Parathyroid adenoma (tissue), 2 donors: ENCODE results near the gene EPS8L2.
A peak's percentile ranks its signal among the peaks of the same experiment; 100 is the strongest.

Source experiments
- H2AFZ ChIP-seq: fragments of 300-600 bp; sonication (generic); one replicate; pipeline ENCODE4 v1.7.0; 2017; ENCODE audit warnings: antibody characterized with exemption, mild to moderate bottlenecking
- H3K27ac ChIP-seq: fragments of 300-600 bp; sonication (generic); one replicate; pipeline ENCODE4 v1.7.0; 2017
- H3K27me3 ChIP-seq: fragments of 300-600 bp; sonication (generic); one replicate; pipeline ENCODE4 v1.7.0; 2017; ENCODE audit warnings: low read length; ENCODE audit not compliant: control insufficient read depth, insufficient read depth
- H3K36me3 ChIP-seq: fragments of 300-600 bp; sonication (generic); one replicate; pipeline ENCODE4 v1.7.0; 2017; ENCODE audit warnings: low read length; ENCODE audit not compliant: control insufficient read depth, insufficient read depth
- H3K4me1 ChIP-seq: fragments of 300-600 bp; sonication (generic); one replicate; pipeline ENCODE4 v1.7.0; 2017; ENCODE audit warnings: control low read depth
- H3K4me2 ChIP-seq: fragments of 300-600 bp; sonication (generic); one replicate; pipeline ENCODE4 v1.7.0; 2017; ENCODE audit warnings: low read length
- H3K4me3 ChIP-seq: fragments of 300-600 bp; sonication (generic); one replicate; pipeline ENCODE4 v1.7.0; 2017; ENCODE audit warnings: low read depth, low read length
- H3K79me2 ChIP-seq: fragments of 300-600 bp; sonication (generic); one replicate; pipeline ENCODE4 v1.7.0; 2017; ENCODE audit warnings: control low read depth
- H3K9ac ChIP-seq: fragments of 300-600 bp; sonication (generic); one replicate; pipeline ENCODE4 v1.7.0; 2017; ENCODE audit warnings: mild to moderate bottlenecking
- H3K9me3 ChIP-seq: fragments of 300-600 bp; sonication (generic); one replicate; pipeline ENCODE4 v1.7.0; 2017; ENCODE audit warnings: low read length; ENCODE audit not compliant: control insufficient read depth
- TF ChIP-seq, protein P1 (sequence below): fragments of 300-600 bp; sonication (generic); IDR thresholded peaks from one replicate; pipeline ENCODE4 v1.7.0; 2017; ENCODE audit warnings: antibody characterized with exemption, mild to moderate bottlenecking
- donor health status: primary hyperparathyroidism.

EPS8L2 gene

DNA sequence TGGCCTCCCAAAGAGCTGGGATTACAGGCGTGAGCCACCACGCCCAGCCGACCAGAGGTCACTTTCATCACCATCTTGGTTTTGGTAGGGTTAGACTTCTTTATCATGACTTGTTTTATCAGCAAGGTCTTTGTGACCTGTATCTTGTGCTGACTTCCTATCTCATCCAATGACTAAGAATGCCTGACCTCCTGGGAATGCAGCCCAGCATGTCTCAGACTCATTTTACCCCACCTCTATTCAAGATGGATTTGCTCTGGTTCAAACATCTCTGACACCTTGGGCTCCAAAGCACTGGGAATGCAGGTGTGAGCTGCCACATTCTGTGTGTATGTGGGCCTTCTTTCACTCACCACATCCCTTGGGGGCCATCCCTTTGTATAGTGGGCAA lies 36.1 kb downstream of the EPS8L2 start:
- H3K4me2 ChIP-seq = no peak overlapping the region
- no peaks in the 10 kb centered on the region for H3K36me3 ChIP-seq
- TF ChIP-seq, protein P1, sequence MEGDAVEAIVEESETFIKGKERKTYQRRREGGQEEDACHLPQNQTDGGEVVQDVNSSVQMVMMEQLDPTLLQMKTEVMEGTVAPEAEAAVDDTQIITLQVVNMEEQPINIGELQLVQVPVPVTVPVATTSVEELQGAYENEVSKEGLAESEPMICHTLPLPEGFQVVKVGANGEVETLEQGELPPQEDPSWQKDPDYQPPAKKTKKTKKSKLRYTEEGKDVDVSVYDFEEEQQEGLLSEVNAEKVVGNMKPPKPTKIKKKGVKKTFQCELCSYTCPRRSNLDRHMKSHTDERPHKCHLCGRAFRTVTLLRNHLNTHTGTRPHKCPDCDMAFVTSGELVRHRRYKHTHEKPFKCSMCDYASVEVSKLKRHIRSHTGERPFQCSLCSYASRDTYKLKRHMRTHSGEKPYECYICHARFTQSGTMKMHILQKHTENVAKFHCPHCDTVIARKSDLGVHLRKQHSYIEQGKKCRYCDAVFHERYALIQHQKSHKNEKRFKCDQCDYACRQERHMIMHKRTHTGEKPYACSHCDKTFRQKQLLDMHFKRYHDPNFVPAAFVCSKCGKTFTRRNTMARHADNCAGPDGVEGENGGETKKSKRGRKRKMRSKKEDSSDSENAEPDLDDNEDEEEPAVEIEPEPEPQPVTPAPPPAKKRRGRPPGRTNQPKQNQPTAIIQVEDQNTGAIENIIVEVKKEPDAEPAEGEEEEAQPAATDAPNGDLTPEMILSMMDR = no peak
- H3K4me3 ChIP-seq = no peak overlapping the region
- H3K9me3 ChIP-seq = no peaks in the 10 kb centered on the region
- H3K27me3 ChIP-seq = no peaks in the 10 kb centered on the region
- no peak overlapping the region for H2AFZ ChIP-seq
- no peak overlapping the region for H3K9ac ChIP-seq
- no peaks in the 10 kb centered on the region for H3K4me1 ChIP-seq
- H3K79me2 ChIP-seq = no peaks in the 10 kb centered on the region
- H3K27ac ChIP-seq = no peak overlapping the region

DNA sequence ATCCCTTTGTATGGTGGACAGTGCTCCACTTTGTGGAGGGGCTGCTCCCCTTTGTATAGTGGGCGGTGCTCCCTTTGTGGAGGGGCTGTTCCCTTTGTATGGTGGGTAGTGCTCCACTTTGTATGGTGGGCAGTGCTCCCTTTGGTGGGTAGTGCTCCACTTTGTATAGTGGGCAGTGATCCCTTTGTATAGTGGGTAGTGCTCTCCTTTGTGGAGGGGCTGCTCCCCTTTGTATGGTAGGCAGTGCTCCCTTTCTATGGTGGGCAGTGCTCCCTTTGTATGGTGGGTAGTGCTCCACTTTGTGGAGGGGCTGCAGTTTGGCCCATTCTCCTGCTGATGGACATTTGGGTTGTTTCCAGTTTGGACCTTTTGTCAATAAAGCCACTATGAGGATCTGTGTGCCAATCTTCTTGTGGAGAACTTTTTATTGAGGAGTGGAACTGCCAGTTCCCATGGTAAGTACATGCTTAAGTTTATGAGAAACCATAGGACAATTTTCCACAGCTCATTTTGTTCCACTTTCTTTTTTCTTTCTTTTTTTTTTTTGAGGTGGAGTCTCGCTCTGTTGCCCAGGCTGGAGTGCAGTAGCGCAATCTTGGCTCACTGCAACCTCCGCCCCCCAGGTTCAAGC lies 36.7 kb downstream of the EPS8L2 start:
- H3K27me3 ChIP-seq = no peaks in the 10 kb centered on the region
- no peaks in the 10 kb centered on the region for H3K4me1 ChIP-seq
- TF ChIP-seq, protein P1 = no peak
- H3K36me3 ChIP-seq = no peaks in the 10 kb centered on the region
- H3K27ac ChIP-seq = no peak overlapping the region
- no peak overlapping the region for H3K9ac ChIP-seq
- H3K4me3 ChIP-seq = no peak overlapping the region
- no peak overlapping the region for H3K4me2 ChIP-seq
- no peaks in the 10 kb centered on the region for H3K9me3 ChIP-seq
- no peaks in the 10 kb centered on the region for H3K79me2 ChIP-seq
- no peak overlapping the region for H2AFZ ChIP-seq

DNA sequence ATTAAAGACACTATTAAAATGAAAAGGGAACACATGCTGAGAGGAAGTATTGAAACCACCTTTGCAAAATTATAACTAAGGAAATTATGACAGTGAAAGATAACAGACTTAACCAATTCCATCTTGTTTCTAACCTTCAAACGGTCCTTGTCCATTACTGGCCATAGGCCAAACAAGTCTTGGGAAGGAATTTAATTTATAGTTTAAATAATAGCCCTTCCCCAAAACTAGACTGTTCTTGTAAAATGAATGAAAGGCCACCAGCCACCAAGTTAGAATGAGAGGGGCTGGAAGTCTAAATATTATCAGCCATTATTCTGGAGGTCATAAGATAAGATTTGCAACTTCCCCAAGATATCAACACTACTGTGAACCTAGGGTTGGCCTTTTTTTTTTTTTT lies 39.4 kb downstream of the EPS8L2 start:
- no peak overlapping the region for H3K27ac ChIP-seq
- TF ChIP-seq, protein P1 = no peak

DNA sequence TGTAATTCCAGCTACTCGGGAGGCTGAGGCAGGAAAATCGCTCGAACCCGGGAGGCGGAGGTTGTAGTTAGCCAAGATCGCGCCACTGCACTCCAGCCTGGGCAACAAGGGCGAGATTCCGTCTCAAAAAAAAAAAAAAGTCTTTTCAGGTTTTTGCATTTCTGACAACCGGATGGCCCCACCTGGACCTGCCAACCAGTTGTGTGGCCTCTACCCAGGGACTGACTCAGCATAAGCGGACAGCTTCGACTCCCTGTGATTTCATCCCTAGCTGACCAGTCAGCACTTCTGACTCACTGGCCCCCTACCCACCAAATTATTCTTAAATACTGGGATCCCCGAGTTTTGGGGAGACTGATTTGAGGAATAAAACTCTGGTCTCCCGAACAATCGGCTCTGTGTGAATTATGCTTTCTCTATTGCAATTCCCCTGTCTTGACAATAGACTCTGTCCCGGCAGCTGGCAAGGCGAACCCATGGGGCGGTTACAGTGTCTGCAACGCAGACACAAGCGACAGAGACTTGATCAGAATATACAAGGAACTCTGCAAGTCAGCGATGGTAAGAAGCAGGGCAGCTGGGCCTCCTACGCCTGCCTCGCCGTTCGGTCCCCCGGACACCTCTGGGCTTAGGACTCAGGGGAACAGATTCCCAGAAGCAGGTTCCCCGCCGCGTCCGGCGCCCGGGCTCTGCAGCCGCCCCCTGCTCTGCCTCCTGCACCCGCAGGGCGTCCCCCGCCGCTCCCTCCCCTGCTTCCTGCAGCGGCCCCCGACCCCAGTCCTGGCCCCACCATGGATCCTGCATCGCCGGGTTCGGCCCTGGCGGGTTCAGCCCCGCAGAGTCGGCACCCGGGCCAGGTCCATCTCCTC lies 40.5 kb downstream of the EPS8L2 start:
- Histone ChIP-seq H3K9ac (no peak overlapping the region), H3K27me3 (no peaks in the 10 kb centered on the region), H3K79me2 (no peaks in the 10 kb centered on the region), H3K36me3 (no peaks in the 10 kb centered on the region), H3K9me3 (no peaks in the 10 kb centered on the region), H3K4me2 (peak overlapping the region; percentile 78), H2AFZ (peak overlapping the region; percentile 86), H3K4me3 (peak overlapping the region; percentile 65), H3K4me1 (no peaks in the 10 kb centered on the region), H3K27ac (no peak overlapping the region)
- TF ChIP-seq, protein P1 = no peak

More for the DNA sequence above, 39.4 kb downstream of the EPS8L2 start:
- Histone ChIP-seq H3K27me3 (no peaks in the 10 kb centered on the region), H3K4me1 (no peaks in the 10 kb centered on the region), H3K9ac (no peak overlapping the region), H2AFZ (no peak overlapping the region), H3K4me3 (no peak overlapping the region), H3K79me2 (no peaks in the 10 kb centered on the region), H3K9me3 (no peaks in the 10 kb centered on the region), H3K4me2 (no peak overlapping the region), H3K36me3 (no peaks in the 10 kb centered on the region)
